ENCODE measurements around the gene MGARP. TPM values are rescaled to one million over a fixed set of nuclear protein-coding genes. Genes with fewer than 3 reads are reported as not detected.

The MGARP gene
- total RNA-seq, 2 donors from 2014 or later, result 0.53 to 1.3 TPM

DNA sequence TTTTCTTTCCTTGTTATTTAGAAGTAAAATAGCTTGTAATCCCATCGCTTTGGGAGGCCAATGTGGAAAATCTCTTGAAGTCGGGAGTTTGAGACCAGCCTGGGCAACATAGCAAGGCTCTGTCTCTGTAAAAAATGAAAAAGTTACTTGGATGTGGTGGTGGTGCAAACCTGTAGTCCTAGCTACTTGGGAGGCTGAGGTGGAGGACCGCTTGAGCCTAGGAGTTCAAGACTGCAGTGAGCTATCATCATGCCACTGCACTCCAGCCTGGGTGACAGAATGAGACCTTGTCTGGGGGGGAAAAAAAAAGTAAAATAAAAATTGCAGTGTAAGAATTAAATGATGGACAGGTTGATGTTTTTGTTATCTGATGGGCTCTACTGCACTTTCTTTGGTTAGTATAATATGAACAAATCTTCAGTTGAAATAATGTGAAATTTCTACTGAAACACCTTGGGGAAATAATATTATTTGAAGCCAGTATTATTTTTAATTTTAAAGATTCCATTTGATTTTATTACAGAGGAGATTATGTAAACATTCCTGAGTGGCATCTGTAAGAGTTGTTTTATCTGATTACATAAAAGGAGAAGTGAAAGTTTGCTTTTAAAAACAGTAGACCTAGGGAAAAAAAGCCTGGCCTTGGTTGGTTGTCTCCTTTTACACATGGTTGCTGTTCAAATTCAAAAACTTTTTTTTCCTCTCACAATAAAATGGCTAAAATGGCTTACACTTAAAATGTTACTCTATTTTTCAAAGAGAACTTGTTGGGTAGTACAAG, 32.7 kb upstream of the MGARP start:
- Mint-ChIP-seq H3K27me3 (ENCODE audit: insufficient read depth) (no peaks in the 10 kb centered on the region), H3K4me1 (peaks cover 44% of the 10 kb centered on the region), H3K27ac (peak overlapping the region; percentile 32), H3K36me3 (ENCODE audit: low read depth) (peaks cover 8% of the 10 kb centered on the region), H3K9me3 (no peaks in the 10 kb centered on the region), H3K4me3 (no peak overlapping the region)
- Histone ChIP-seq H3K36me3 (ENCODE audit: control insufficient read depth, insufficient read depth, low read length) (peaks cover 19% of the 10 kb centered on the region), H3K4me1 (ENCODE audit: control insufficient read depth, insufficient read depth, low read length) (no peaks in the 10 kb centered on the region), H3K9me3 (ENCODE audit: control insufficient read depth, low read length) (no peaks in the 10 kb centered on the region), H3K9ac (ENCODE audit: extremely low read depth, low read length, poor library complexity, severe bottlenecking) (no peak overlapping the region), H3K27ac (ENCODE audit: low read depth, low read length) (no peak overlapping the region), H3K4me3 (ENCODE audit: low read length) (no peak overlapping the region), H3K27me3 (ENCODE audit: control insufficient read depth, insufficient read depth, low read length, poor library complexity, severe bottlenecking) (no peaks in the 10 kb centered on the region)
- WGBS, 2 experiments (ENCODE audit: insufficient coverage in 1 of 2, insufficient read length in 1 of 2), result 90 to 97% methylated on average over 2 to 3 of the region's 3 CpGs
- DNase-seq, result no peak
- TF ChIP-seq, protein P1, sequence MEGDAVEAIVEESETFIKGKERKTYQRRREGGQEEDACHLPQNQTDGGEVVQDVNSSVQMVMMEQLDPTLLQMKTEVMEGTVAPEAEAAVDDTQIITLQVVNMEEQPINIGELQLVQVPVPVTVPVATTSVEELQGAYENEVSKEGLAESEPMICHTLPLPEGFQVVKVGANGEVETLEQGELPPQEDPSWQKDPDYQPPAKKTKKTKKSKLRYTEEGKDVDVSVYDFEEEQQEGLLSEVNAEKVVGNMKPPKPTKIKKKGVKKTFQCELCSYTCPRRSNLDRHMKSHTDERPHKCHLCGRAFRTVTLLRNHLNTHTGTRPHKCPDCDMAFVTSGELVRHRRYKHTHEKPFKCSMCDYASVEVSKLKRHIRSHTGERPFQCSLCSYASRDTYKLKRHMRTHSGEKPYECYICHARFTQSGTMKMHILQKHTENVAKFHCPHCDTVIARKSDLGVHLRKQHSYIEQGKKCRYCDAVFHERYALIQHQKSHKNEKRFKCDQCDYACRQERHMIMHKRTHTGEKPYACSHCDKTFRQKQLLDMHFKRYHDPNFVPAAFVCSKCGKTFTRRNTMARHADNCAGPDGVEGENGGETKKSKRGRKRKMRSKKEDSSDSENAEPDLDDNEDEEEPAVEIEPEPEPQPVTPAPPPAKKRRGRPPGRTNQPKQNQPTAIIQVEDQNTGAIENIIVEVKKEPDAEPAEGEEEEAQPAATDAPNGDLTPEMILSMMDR (conservative IDR thresholded peaks at IDR 0.05), result no peak

GRCh38 chr4:139311909-139312308, 31.9 kb upstream of the MGARP start:
- peaks cover 41% of the 10 kb centered on the region for H3K4me1 Mint-ChIP-seq
- 90 to 92% methylated on average over 3 of the region's 3 CpGs for WGBS, 2 experiments (ENCODE audit: insufficient coverage in 1 of 2, insufficient read length in 1 of 2)
- Histone ChIP-seq H3K9ac (ENCODE audit: extremely low read depth, low read length, poor library complexity, severe bottlenecking) (no peak overlapping the region), H3K27ac (ENCODE audit: low read depth, low read length) (no peak overlapping the region), H3K27me3 (ENCODE audit: control insufficient read depth, insufficient read depth, low read length, poor library complexity, severe bottlenecking) (no peaks in the 10 kb centered on the region), H3K9me3 (ENCODE audit: control insufficient read depth, low read length) (no peaks in the 10 kb centered on the region), H3K4me3 (ENCODE audit: low read length) (no peak overlapping the region), H3K4me1 (ENCODE audit: control insufficient read depth, insufficient read depth, low read length) (no peaks in the 10 kb centered on the region), H3K36me3 (ENCODE audit: control insufficient read depth, insufficient read depth, low read length) (peaks cover 21% of the 10 kb centered on the region)
- TF ChIP-seq, protein P1 (conservative IDR thresholded peaks at IDR 0.05), result no peak
- no peak overlapping the region for H3K4me3 Mint-ChIP-seq
- H3K9me3 Mint-ChIP-seq, result no peaks in the 10 kb centered on the region
- DNase-seq, result no peak
- H3K36me3 Mint-ChIP-seq (ENCODE audit: low read depth), result peaks cover 13% of the 10 kb centered on the region
- H3K27me3 Mint-ChIP-seq (ENCODE audit: insufficient read depth), result no peaks in the 10 kb centered on the region
- peak overlapping the region; percentile 32 for H3K27ac Mint-ChIP-seq

DNA sequence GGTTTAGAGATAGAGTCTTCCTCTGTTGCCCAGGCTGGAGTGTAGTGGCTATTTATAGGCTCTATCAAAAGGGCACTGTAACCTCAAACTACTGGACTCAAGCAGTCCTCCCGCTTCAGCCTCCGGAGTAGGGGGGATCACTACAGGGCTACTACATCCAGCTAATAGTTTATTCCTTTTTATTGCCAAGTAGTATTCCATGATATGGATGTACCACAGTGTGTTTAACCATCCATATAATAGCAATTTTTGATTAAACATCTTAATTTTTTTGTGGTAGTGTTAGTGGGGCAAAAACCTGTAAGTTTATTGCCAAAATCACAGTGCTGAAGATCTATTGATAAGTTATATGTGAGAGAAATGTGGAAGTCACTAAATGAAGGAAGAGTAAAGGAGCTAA, 24.9 kb upstream of the MGARP start:
- Histone ChIP-seq H3K9me3 (ENCODE audit: control insufficient read depth, low read length) (peaks cover 20% of the 10 kb centered on the region), H3K27me3 (ENCODE audit: control insufficient read depth, insufficient read depth, low read length, poor library complexity, severe bottlenecking) (no peaks in the 10 kb centered on the region), H3K27ac (ENCODE audit: low read depth, low read length) (no peak overlapping the region), H3K9ac (ENCODE audit: extremely low read depth, low read length, poor library complexity, severe bottlenecking) (no peak overlapping the region), H3K36me3 (ENCODE audit: control insufficient read depth, insufficient read depth, low read length) (peaks cover 42% of the 10 kb centered on the region), H3K4me1 (ENCODE audit: control insufficient read depth, insufficient read depth, low read length) (no peaks in the 10 kb centered on the region), H3K4me3 (ENCODE audit: low read length) (peak overlapping the region; percentile 53)
- TF ChIP-seq, protein P1 (conservative IDR thresholded peaks at IDR 0.05), result no peak
- Mint-ChIP-seq H3K4me3 (no peak overlapping the region), H3K36me3 (ENCODE audit: low read depth) (peaks cover 45% of the 10 kb centered on the region), H3K9me3 (peaks cover 15% of the 10 kb centered on the region), H3K4me1 (peaks cover 13% of the 10 kb centered on the region), H3K27ac (no peak overlapping the region), H3K27me3 (ENCODE audit: insufficient read depth) (no peaks in the 10 kb centered on the region)
- DNase-seq, result no peak
- WGBS, 2 experiments (ENCODE audit: insufficient coverage in 1 of 2, insufficient read length in 1 of 2), result 83 to 100% methylated on average over 1 to 2 of the region's 2 CpGs
